PFSK-1 (cell line): ENCODE data around the gene PLSCR2.

ENCODE experiments used
- FOXP2 ChIP-seq: optimal IDR thresholded peaks from 2 replicates; pipeline ENCODE3; 2011; ENCODE audit warnings: borderline replicate concordance, control low read depth, inconsistent platforms; ENCODE audit not compliant: insufficient read depth; ENCODE audit errors: extremely low read length, extremely low read depth
- POLR2AphosphoS5 ChIP-seq: IDR thresholded peaks from 2 replicates; pipeline ENCODE4 v1.6.1; 2012; ENCODE audit warnings: low read depth, mild to moderate bottlenecking, control low read depth, low read length, moderate library complexity
- TAF1 ChIP-seq: IDR thresholded peaks from 2 replicates; pipeline ENCODE4 v1.6.1; 2012; ENCODE audit warnings: low read length, control low read depth, borderline replicate concordance; ENCODE audit not compliant: insufficient read depth
- TF ChIP-seq, protein P1 (sequence below), 2 experiments: IDR thresholded peaks; 2 replicates each; pipeline versions ENCODE4 v1.6.1 to v1.8.0; 2011 to 2012; ENCODE audit warnings: low read depth in 2 of 2, low read length in 2 of 2, control low read depth in 1 of 2, inconsistent platforms in 1 of 2, mild to moderate bottlenecking in 1 of 2, moderate library complexity in 1 of 2; ENCODE audit not compliant: insufficient read depth in 1 of 2

DNA sequence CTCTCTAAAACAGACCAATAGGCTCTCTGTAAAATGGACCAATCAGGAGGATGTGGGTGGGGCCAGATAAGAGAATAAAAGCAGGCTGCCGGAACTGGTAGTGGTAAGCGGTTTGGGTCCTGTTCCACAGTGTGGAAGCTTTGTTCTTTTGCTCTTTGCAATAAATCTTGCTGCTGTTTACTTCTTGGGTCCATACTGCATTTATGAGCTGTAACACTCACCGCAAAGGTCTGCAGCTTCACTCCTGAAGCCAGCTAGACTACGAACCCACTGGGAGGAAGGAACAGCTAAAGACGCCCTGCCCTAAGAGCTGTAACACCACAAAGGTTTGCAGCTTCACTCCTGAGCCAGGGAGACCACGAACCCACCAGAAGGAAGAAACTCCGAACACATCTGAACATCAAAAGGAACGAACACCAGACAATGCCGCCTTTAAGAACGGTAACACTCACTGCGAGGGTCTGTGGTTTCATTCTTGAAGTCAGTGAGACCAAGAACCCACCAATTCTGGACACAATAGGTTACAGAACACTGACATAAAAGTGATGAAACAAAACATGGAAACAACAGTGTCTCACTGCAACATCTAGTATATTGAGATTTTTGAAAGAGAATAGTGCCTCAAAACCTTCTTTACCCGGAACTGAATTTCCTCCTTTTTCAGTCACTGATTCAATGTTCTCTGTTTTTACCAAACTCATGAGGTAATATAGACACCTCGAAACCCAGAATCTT is 28.8 kb upstream of the PLSCR2 start:
- TF ChIP-seq FOXP2 = no peak
- no peak for TF ChIP-seq TAF1
- no peak for TF ChIP-seq POLR2AphosphoS5
- TF ChIP-seq, protein P1, sequence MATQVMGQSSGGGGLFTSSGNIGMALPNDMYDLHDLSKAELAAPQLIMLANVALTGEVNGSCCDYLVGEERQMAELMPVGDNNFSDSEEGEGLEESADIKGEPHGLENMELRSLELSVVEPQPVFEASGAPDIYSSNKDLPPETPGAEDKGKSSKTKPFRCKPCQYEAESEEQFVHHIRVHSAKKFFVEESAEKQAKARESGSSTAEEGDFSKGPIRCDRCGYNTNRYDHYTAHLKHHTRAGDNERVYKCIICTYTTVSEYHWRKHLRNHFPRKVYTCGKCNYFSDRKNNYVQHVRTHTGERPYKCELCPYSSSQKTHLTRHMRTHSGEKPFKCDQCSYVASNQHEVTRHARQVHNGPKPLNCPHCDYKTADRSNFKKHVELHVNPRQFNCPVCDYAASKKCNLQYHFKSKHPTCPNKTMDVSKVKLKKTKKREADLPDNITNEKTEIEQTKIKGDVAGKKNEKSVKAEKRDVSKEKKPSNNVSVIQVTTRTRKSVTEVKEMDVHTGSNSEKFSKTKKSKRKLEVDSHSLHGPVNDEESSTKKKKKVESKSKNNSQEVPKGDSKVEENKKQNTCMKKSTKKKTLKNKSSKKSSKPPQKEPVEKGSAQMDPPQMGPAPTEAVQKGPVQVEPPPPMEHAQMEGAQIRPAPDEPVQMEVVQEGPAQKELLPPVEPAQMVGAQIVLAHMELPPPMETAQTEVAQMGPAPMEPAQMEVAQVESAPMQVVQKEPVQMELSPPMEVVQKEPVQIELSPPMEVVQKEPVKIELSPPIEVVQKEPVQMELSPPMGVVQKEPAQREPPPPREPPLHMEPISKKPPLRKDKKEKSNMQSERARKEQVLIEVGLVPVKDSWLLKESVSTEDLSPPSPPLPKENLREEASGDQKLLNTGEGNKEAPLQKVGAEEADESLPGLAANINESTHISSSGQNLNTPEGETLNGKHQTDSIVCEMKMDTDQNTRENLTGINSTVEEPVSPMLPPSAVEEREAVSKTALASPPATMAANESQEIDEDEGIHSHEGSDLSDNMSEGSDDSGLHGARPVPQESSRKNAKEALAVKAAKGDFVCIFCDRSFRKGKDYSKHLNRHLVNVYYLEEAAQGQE (IDR thresholded peaks at IDR 0.05; ENCODE audit: insufficient read depth in 1 of 2, low read depth in 2 of 2, low read length in 2 of 2) = no peak
